ENCODE results near the gene PRKG1.

- no peak for TF ChIP-seq CTCF (IDR thresholded peaks at IDR 0.05; ENCODE audit: insufficient read depth, low read length, poor library complexity, severe bottlenecking)
- no peak for TF ChIP-seq EZH2phosphoT487 (conservative IDR thresholded peaks at IDR 0.05; ENCODE audit: low read length)
Measured at GRCh38 chr10:51246156-51246555, 171.9 kb downstream of the PRKG1 start.
